Neural cell (in vitro differentiated cells): ENCODE data around the gene PEAR1.

Experiments
- CTCF ChIP-seq: fragments of 450-650 bp; IDR thresholded peaks from 2 replicates; pipeline ENCODE4 v1.5.1; 2014; ENCODE audit warnings: antibody characterized with exemption, mild to moderate bottlenecking, moderate library complexity; ENCODE audit not compliant: poor library complexity, severe bottlenecking
- EP300 ChIP-seq: fragments of 450-650 bp; conservative IDR thresholded peaks from 2 replicates; pipeline ENCODE4 v1.6.1; 2014; ENCODE audit warnings: antibody characterized with exemption, mild to moderate bottlenecking, moderate library complexity; ENCODE audit not compliant: poor library complexity, severe bottlenecking
- EZH2 ChIP-seq: fragments of 200-600, 300-800 bp; shearing (Covaris generic), sonication (generic); IDR thresholded peaks from 2 replicates; pipeline ENCODE4 v1.6.1; 2014; ENCODE audit warnings: antibody characterized with exemption, low read length, borderline replicate concordance, mild to moderate bottlenecking; ENCODE audit not compliant: insufficient read depth, poor library complexity, severe bottlenecking
- MXI1 ChIP-seq: fragments of 450-650 bp; conservative IDR thresholded peaks from 2 replicates; pipeline ENCODE4 v1.6.1; 2014; ENCODE audit warnings: antibody characterized with exemption, mild to moderate bottlenecking; ENCODE audit not compliant: poor library complexity, severe bottlenecking
- POLR2AphosphoS5 ChIP-seq: IDR thresholded peaks from 2 replicates; pipeline ENCODE4 v1.6.1; 2012
- RAD21 ChIP-seq: fragments of 450-650 bp; conservative IDR thresholded peaks from 2 replicates; pipeline ENCODE4 v1.6.1; 2014; ENCODE audit warnings: antibody characterized with exemption, mild to moderate bottlenecking, moderate library complexity
- SMC3 ChIP-seq: fragments of 450-650 bp; conservative IDR thresholded peaks from 2 replicates; pipeline ENCODE4 v1.6.1; 2014; ENCODE audit warnings: antibody characterized with exemption, mild to moderate bottlenecking, moderate library complexity; ENCODE audit not compliant: poor library complexity
- TAF1 ChIP-seq: IDR thresholded peaks from 2 replicates; pipeline ENCODE4 v1.6.1; 2012; ENCODE audit warnings: low read depth
- TF ChIP-seq, protein P1 (sequence below): IDR thresholded peaks from 2 replicates; pipeline ENCODE4 v1.6.1; 2012; ENCODE audit warnings: borderline replicate concordance

DNA sequence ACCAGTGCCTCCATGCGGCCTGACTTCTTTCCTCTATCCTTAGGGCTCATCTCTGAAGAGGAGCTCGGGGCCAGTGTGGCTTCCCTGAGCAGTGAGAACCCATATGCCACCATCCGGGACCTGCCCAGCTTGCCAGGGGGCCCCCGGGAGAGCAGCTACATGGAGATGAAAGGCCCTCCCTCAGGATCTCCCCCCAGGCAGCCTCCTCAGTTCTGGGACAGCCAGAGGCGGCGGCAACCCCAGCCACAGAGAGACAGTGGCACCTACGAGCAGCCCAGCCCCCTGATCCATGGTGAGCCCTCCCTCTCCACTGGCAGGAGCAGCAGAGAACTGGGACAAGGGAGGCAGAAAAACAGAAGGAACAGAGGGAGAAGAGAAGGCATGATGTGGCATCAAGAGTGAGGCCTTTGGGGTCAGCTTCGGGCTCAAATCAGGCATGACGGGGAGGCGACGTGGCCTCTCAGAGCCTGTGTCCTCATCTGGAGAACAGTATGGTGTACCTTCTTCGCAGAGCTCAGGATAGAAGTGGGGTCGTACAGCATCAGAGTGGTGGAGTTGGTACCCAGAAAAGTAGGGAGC is 20.4 kb downstream of the PEAR1 start:
- TF ChIP-seq CTCF (no peak), POLR2AphosphoS5 (no peak), EP300 (no peak), TAF1 (no peak), RAD21 (no peak), EZH2 (no peak), SMC3 (no peak), MXI1 (no peak)
- TF ChIP-seq, protein P1, sequence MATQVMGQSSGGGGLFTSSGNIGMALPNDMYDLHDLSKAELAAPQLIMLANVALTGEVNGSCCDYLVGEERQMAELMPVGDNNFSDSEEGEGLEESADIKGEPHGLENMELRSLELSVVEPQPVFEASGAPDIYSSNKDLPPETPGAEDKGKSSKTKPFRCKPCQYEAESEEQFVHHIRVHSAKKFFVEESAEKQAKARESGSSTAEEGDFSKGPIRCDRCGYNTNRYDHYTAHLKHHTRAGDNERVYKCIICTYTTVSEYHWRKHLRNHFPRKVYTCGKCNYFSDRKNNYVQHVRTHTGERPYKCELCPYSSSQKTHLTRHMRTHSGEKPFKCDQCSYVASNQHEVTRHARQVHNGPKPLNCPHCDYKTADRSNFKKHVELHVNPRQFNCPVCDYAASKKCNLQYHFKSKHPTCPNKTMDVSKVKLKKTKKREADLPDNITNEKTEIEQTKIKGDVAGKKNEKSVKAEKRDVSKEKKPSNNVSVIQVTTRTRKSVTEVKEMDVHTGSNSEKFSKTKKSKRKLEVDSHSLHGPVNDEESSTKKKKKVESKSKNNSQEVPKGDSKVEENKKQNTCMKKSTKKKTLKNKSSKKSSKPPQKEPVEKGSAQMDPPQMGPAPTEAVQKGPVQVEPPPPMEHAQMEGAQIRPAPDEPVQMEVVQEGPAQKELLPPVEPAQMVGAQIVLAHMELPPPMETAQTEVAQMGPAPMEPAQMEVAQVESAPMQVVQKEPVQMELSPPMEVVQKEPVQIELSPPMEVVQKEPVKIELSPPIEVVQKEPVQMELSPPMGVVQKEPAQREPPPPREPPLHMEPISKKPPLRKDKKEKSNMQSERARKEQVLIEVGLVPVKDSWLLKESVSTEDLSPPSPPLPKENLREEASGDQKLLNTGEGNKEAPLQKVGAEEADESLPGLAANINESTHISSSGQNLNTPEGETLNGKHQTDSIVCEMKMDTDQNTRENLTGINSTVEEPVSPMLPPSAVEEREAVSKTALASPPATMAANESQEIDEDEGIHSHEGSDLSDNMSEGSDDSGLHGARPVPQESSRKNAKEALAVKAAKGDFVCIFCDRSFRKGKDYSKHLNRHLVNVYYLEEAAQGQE = no peak
